Psoas muscle (tissue), 8 donors: ENCODE data around the gene MTSS2. TPM values are rescaled to one million over a fixed set of nuclear protein-coding genes. Genes with fewer than 3 reads are reported as not detected.

Experiments used
- ATAC-seq, 4 donors: fragments of 200-7000 bp; cut with Tn5 transposase; one replicate each; pipeline ENCODE4 v1.9.1; 2020; ENCODE audit warnings: moderate library complexity in 3 of 4, mild to moderate bottlenecking in 2 of 4
- DNase-seq, 2 donors: peaks; one replicate each; pipeline ENCODE4 v3.0.0-alpha.2; 2020
- H3K27ac ChIP-seq: fragments of 200-600 bp; one replicate; pipeline ENCODE4 v1.8.0; 2022
- H3K27me3 ChIP-seq, 3 donors: fragments of 200-600 bp in 1 of 3; one replicate each; pipeline versions ENCODE4 v1.6.1 to v1.8.0; 2013 to 2022; ENCODE audit warnings: low read length in 2 of 3, mild to moderate bottlenecking in 2 of 3, moderate library complexity in 1 of 3; ENCODE audit not compliant: insufficient read depth in 3 of 3
- H3K36me3 ChIP-seq, 2 donors: fragments of 200-600 bp in 1 of 2; one replicate each; pipeline versions ENCODE4 v1.6.1 to v1.8.0; 2013 to 2022; ENCODE audit warnings: low read depth in 1 of 2, mild to moderate bottlenecking in 1 of 2, moderate library complexity in 1 of 2; ENCODE audit not compliant: insufficient read depth in 1 of 2
- H3K4me1 ChIP-seq: fragments of 200-600 bp; one replicate; pipeline ENCODE4 v1.8.0; 2022
- H3K4me3 ChIP-seq: fragments of 200-600 bp; one replicate; pipeline ENCODE4 v1.8.0; 2022; ENCODE audit warnings: mild to moderate bottlenecking
- H3K9me3 ChIP-seq: fragments of 200-600 bp; one replicate; pipeline ENCODE4 v1.8.0; 2022
- WGBS, 3 donors: extraction: QIAGEN DNeasy Blood & Tissue Kit; methylation state at CpG; one replicate each; pipeline versions ENCODE4 v1.1.6 to v1.1.7; 2013; 5-methylcytosine and 5-hydroxymethylcytosine counted together
- intact Hi-C, 2 donors: fragments of 100-400 bp; cut with DNase I; formaldehyde crosslinking; loops; one replicate each; pipeline versions ENCODE4 v1.11.0 to v1.14.2; 2022
- polyA plus RNA-seq, 3 donors: library from polyadenylated mRNA; stranded (reverse); fragments of 200-250 nt; gene quantifications; one replicate each; pipeline ENCODE4 v1.2.3, GENCODE V29; 2013
- total RNA-seq, 4 donors: library from RNA; stranded (reverse); fragmentation: NEBNext Ultra II Directional in 2 of 4; extraction: Animal tissue kit (Norgen Biotek cat#: 25700) in 2 of 4; gene quantifications; one replicate each; pipeline versions ENCODE4 v1.2.1 to v1.2.4, GENCODE V29; 2021 to 2023
- TF ChIP-seq, protein P1 (sequence below): fragments of 200-600 bp; IDR thresholded peaks from one replicate; pipeline ENCODE4 v1.8.0; 2022; ENCODE audit warnings: antibody characterized with exemption
- donor health status: healthy with polysubstance abuse.
- donor health status: DM: no; HTN: no; CAD: no; lungs with moderate emphysema.
- donor health status: Bipolar disorder and iron deficiency.
- donor health status: healthy.
- donor health status: DM: yes; HTN: yes; CAD: no.
- donor health status: DM: no; HTN: no; CAD: no.
- donor health status: DM: no; HTN: no; CAD: no.
- donor health status: DM: yes; HTN: yes; CAD: no.

The MTSS2 gene
- total and polyA plus RNA-seq, 7 donors = 50.0 to 166 (median 107) TPM

GRCh38 chr16:70689970-70690891 is 4.4 kb upstream of the MTSS2 start:
- Histone ChIP-seq H3K27me3 (no peaks in the 10 kb centered on the region), H3K36me3 (no peaks in the 10 kb centered on the region), H3K4me1 (peaks cover 90% of the 10 kb centered on the region), H3K9me3 (no peaks in the 10 kb centered on the region), H3K27ac (peak overlapping the region; percentile 86), H3K4me3 (no peak overlapping the region)
- ATAC-seq = peak in 3 of 4 donors; percentile 11 to 34 (median 30)
- peak; percentile 40 to 83 for DNase-seq
- intact Hi-C loops = no loop called here
- WGBS, 3 donors = 53 to 63% (median 57%) methylated on average over 16 of the region's 16 CpGs
- TF ChIP-seq, protein P1, sequence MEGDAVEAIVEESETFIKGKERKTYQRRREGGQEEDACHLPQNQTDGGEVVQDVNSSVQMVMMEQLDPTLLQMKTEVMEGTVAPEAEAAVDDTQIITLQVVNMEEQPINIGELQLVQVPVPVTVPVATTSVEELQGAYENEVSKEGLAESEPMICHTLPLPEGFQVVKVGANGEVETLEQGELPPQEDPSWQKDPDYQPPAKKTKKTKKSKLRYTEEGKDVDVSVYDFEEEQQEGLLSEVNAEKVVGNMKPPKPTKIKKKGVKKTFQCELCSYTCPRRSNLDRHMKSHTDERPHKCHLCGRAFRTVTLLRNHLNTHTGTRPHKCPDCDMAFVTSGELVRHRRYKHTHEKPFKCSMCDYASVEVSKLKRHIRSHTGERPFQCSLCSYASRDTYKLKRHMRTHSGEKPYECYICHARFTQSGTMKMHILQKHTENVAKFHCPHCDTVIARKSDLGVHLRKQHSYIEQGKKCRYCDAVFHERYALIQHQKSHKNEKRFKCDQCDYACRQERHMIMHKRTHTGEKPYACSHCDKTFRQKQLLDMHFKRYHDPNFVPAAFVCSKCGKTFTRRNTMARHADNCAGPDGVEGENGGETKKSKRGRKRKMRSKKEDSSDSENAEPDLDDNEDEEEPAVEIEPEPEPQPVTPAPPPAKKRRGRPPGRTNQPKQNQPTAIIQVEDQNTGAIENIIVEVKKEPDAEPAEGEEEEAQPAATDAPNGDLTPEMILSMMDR = no peak

DNA sequence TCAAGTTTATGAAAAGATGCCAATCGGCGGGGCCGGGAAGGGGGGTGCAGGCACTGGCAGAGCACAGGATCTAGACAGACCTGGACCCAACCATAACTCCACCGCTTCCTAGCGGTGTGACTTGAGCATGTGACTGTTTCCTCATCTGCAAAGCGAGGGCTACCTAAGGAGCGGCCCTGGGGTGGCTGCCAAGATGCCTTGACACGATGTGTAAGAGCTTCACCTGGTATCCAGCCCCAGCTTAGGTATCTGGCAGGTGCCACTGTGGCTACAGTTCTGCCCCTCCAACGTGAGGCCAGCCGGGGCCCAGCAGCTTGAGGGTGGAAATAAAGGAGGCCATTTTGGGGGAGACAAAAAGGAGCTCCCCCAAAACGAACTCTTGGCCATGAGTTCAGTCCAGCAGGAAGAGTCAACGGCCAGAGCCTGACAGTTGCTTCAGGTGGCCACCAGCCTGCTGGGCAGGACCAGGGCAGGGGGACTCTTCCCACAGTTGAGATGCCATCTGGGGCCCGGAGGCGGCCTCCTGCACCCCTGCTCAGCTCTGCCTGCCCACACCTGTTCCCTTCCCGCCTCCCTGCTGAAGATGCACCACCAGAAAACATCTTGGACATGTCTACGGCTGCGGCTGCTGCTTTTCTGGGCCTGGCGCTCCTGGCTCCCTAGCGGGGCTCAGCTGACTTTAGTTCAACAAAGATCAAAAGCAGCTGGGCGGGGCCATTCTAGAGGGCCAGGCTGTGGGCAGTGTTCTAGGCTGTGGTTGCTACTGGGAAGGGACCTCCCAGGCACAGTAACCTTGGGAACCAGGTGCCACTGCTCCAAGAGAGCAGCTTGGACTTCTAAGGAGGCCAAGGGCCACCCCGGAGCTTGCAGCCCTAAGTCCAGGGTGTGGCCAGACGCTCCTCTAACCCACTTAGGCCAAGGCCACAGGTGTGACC is 3.4 kb upstream of the MTSS2 start:
- TF ChIP-seq, protein P1 = no peak
- peaks cover 86% of the 10 kb centered on the region for H3K4me1 ChIP-seq
- intact Hi-C loops = no loop called here
- ATAC-seq (peak in 3 of 4 donors; percentile 11 to 24 (median 18)), DNase-seq (peak; percentile 46 to 75)
- no peak overlapping the region for H3K4me3 ChIP-seq
- WGBS, 3 donors = 49 to 74% (median 57%) methylated on average over 22 of the region's 22 CpGs
- H3K36me3 ChIP-seq = no peaks in the 10 kb centered on the region
- H3K9me3 ChIP-seq = no peaks in the 10 kb centered on the region
- H3K27ac ChIP-seq = peak overlapping the region; percentile 86
- H3K27me3 ChIP-seq = no peaks in the 10 kb centered on the region

- no peaks in the 10 kb centered on the region for H3K9me3 ChIP-seq
- H3K4me1 ChIP-seq = peaks cover 86% of the 10 kb centered on the region
- no peaks in the 10 kb centered on the region for H3K27me3 ChIP-seq
- intact Hi-C loops = no loop called here
- no peak overlapping the region for H3K4me3 ChIP-seq
- H3K27ac ChIP-seq = peak overlapping the region; percentile 86
- ATAC-seq = peak in 3 of 4 donors; percentile 7 to 19 (median 10)
- H3K36me3 ChIP-seq = peaks cover 0 to 4% of the 10 kb centered on the region in 2 donors
- peak; percentile 73 to 89 for DNase-seq
- TF ChIP-seq, protein P1 = no peak
- 8 to 20% (median 11%) methylated on average over 7 to 8 of the region's 8 CpGs for WGBS, 3 donors
Observed at GRCh38 chr16:70688246-70688742, 2.4 kb upstream of the MTSS2 start.

DNA sequence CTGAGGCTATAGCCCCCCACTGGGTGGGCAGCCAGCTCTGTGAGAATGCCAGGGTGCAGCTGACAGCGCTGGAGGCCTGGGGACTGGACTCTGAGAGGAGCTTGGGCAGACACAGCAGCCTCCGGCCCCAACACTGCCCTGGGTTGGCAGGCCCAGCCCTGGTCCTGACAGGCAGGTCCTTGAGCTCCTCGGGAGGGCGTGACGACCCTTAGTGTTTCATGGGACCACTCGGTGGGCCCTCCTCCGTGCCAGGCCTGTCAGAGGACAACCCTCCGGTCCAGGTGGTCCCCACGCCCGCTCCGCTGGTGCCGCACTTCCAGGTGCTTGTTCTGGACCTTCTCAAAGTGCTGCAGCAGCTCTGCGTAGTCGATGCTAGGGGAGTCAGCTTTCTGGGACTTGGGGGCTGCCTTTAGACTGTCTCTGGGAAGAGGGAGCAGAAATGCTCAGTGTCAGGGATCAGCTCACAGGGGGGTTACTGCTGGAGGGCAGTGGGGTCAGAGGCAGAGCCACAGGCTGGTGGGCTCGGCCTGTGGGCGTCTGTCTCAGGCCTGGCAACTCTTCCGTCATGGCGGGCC is 1.9 kb upstream of the MTSS2 start:
- intact Hi-C loops = no loop called here
- H3K27me3 ChIP-seq = no peaks in the 10 kb centered on the region
- TF ChIP-seq, protein P1 = no peak
- ATAC-seq (no peak), DNase-seq (peak; percentile 33 to 65)
- peaks cover 0 to 10% of the 10 kb centered on the region in 2 donors for H3K36me3 ChIP-seq
- WGBS, 3 donors = 48 to 64% (median 61%) methylated on average over 18 of the region's 18 CpGs
- peaks cover 86% of the 10 kb centered on the region for H3K4me1 ChIP-seq
- H3K27ac ChIP-seq = peak overlapping the region; percentile 86
- H3K4me3 ChIP-seq = no peak overlapping the region
- no peaks in the 10 kb centered on the region for H3K9me3 ChIP-seq
